Ovary (tissue), 9 donors: ENCODE measurements around the gene TYMP. TPM values are rescaled to one million over a fixed set of nuclear protein-coding genes. Genes with fewer than 3 reads are reported as not detected.

Experiments
- DNase-seq, 5 donors: peaks; one replicate each; pipeline ENCODE4 v3.0.0-alpha.2; 2019 to 2020
- H3K27ac ChIP-seq, 2 donors: fragments of 200-600 bp; one replicate each; pipeline versions ENCODE4 v1.5.1 to v1.8.0; 2019 to 2022
- H3K27me3 ChIP-seq: fragments of 200-600 bp; one replicate; pipeline ENCODE4 v1.8.0; 2022
- H3K36me3 ChIP-seq: fragments of 200-600 bp; sonication (generic); one replicate; pipeline ENCODE4 v1.5.1; 2019
- H3K4me1 ChIP-seq: one replicate; pipeline ENCODE4 v1.8.1; 2013; ENCODE audit warnings: mild to moderate bottlenecking, moderate library complexity; ENCODE audit not compliant: insufficient read depth
- H3K4me3 ChIP-seq: fragments of 200-600 bp; sonication (generic); one replicate; pipeline ENCODE4 v1.5.1; 2017
- H3K9me3 ChIP-seq, 2 donors: fragments of 200-600 bp in 1 of 2; sonication (generic) in 1 of 2; one replicate each; pipeline versions ENCODE4 v1.5.1 to v1.8.1; 2013 to 2019; ENCODE audit warnings: mild to moderate bottlenecking in 1 of 2, moderate library complexity in 1 of 2
- CTCF ChIP-seq, 3 donors: fragments of 450-650 bp in 2 of 3; fragments of 200-600 bp in 1 of 3; IDR thresholded peaks; one replicate each; pipeline versions ENCODE4 v1.5.1 to v1.8.0; 2016 to 2022; ENCODE audit warnings: antibody characterized with exemption in 3 of 3, mild to moderate bottlenecking in 1 of 3
- EP300 ChIP-seq: sonication (generic); formaldehyde crosslinking; IDR thresholded peaks from one replicate; pipeline ENCODE4 v1.6.1; 2017; ENCODE audit warnings: antibody characterized with exemption
- POLR2A ChIP-seq: fragments of 450-650 bp; IDR thresholded peaks from one replicate; pipeline ENCODE4 v1.6.1; 2017; ENCODE audit warnings: antibody characterized with exemption, mild to moderate bottlenecking, moderate library complexity
- WGBS, 3 donors: extraction: QIAGEN DNeasy Blood & Tissue Kit in 1 of 3; methylation state at CpG; one replicate each; pipeline versions ENCODE4 v1.1.5 to v1.1.7; 2013 to 2017; 5-methylcytosine and 5-hydroxymethylcytosine counted together
- intact Hi-C, 4 donors: fragments of 100-400 bp; cut with DNase I; formaldehyde crosslinking; loops; one replicate each; pipeline versions ENCODE4 v1.11.0 to v1.15.1; 2022 to 2023
- polyA plus RNA-seq, 2 donors: library from polyadenylated mRNA; stranded (reverse); fragments of 200-250 nt in 1 of 2; fragments of 350-450 nt in 1 of 2; fragmentation: Illumina TruSeq in 1 of 2; extraction: RNeasy Lipid Tissue Mini Kit (QIAGEN cat#74804) in 1 of 2; gene quantifications; one replicate each; pipeline ENCODE4 v1.2.3, GENCODE V29; 2013 to 2014
- total RNA-seq, 7 donors: library from RNA; depleted of rRNA in 2 of 7; stranded (reverse); fragments of >200 nt in 2 of 7; fragmentation: NEBNext Ultra II Directional in 3 of 7; extraction: Animal tissue kit (Norgen Biotek cat#: 25700) in 3 of 7; gene quantifications; one replicate each; pipeline versions ENCODE4 v1.1.0 to v1.2.4, GENCODE V29; 2016 to 2023
- donor health status: DM: no; HTN: no; CAD: no; lungs with moderate emphysema.
- donor health status: DM: no; HTN: no; CAD: no.
- donor health status: Bipolar disorder and iron deficiency.
- donor health status: DM: yes; HTN: yes; CAD: no.
- donor health status: DM: no; HTN: no; CAD: no.
- donor health status: DM: yes; HTN: yes; CAD: no.

The TYMP gene
- total and polyA plus RNA-seq, 9 donors: 2.7 to 72.4 (median 14.8) TPM

GRCh38 chr22:50547263-50547985 lies 17.6 kb upstream of the TYMP start:
- intact Hi-C loops: no loop called here
- Histone ChIP-seq H3K9me3 (no peaks in the 10 kb centered on the region), H3K27me3 (peaks cover 7% of the 10 kb centered on the region), H3K4me1 (no peaks in the 10 kb centered on the region), H3K27ac (no peak overlapping the region), H3K4me3 (no peak overlapping the region), H3K36me3 (no peaks in the 10 kb centered on the region)
- no peak for DNase-seq
- 9 to 14% (median 12%) methylated on average over 26 to 34 of the region's 35 CpGs for WGBS, 3 donors
- TF ChIP-seq EP300: no peak
- TF ChIP-seq POLR2A: no peak
- TF ChIP-seq CTCF (IDR thresholded peaks at IDR 0.05): no peak

DNA sequence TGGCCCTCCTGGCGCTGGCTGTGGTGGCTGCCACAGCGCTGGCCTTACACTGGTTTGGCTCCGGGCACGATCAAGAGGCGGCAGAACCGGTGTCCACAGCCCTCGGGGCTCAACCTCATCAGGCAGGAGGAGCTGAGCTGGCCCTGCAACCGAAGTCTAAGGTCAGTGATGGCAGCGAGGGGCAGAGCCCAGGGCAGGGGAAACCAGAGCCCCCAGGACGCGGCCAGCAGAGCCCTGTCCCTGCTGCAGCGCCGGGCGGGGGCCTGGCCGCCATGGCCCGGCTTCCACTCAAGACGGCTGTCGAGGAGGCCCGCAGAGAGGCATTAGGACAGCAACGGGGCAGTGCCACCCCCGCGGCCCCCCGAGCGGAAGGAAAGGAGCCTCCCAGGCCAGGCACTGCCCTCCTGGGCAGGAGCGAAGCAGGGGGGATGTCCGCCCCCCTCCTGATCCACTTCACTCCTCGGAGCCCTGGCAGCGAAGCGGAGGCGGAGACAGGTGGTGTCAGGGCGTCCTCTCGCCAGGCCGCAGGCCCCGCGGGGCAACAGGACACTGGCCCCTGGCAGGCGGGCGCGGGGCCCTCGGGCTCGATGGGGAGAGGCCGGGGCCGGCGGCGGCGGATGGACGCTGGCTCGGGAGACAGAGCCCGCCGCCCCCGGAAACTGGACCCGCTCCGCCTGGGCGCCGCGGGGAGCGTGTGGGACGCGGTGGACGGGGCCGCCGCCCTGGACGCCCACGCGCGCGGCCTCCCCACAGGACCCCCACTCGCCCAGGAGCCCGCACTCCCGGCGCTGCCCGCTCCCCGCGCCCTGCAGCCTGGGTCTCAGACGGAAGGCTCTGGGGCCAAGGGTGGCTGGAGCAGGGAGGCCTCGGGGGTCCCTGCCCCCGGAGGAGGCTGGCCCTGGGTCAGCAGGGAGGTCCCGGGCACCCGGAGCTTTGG lies 16.8 kb upstream of the TYMP start:
- Histone ChIP-seq H3K36me3 (no peaks in the 10 kb centered on the region), H3K27me3 (peaks cover 7% of the 10 kb centered on the region), H3K27ac (no peak overlapping the region), H3K4me3 (no peak overlapping the region), H3K4me1 (no peaks in the 10 kb centered on the region), H3K9me3 (no peaks in the 10 kb centered on the region)
- no peak for TF ChIP-seq EP300
- no peak for TF ChIP-seq CTCF (IDR thresholded peaks at IDR 0.05)
- no peak for TF ChIP-seq POLR2A
- 25 to 54% (median 26%) methylated on average over 29 to 78 of the region's 78 CpGs for WGBS, 3 donors
- intact Hi-C loops: no loop called here
- DNase-seq: no peak

DNA sequence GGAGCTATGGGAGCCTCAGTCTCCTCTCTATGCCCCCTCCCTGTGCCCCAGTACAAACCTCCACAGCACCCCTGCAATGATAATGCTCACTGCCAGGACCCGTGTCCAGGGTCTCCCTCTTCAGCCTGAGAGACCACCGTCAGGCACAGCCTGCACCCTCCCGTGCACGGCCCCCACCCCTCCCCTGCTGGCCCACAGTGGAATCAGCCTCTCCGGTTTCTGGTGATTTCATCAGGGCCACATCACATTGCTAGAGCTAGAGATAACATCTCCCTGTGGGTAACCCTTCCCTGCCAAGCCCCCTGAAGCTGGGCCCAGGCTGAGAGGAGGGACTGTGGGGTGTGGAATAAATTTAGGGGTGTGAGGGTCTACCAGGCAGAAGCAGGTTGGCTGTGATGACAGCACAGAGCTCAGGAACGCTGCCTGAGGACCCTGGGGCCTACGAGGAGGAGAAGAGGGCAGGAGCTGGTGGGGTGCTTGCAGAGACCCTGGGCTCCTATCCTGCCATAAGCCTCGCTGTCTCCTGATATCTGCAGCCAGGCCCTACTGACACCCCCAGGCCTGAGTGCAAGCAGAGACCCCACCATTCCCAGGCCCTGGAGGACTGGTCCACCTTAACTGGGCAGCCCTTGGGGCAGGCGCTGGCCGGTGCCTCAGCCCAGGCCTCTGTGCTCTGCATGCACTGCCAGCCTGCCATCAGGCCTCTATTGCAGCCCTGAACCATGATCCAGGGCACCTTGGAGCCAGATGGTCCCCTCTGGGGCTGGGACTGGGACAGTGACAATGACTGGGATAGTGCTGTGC lies 15.9 kb upstream of the TYMP start, which contains the start of gene KLHDC7B:
KLHDC7B (plus strand) TSS at position 378 of the 804 bp plus-strand sequence; CDS start at position 723, 345 bp downstream.
- Histone ChIP-seq H3K4me1 (no peaks in the 10 kb centered on the region), H3K27me3 (peaks cover 7% of the 10 kb centered on the region), H3K27ac (no peak within 1 kb of the TSS), H3K4me3 (no peak within 1 kb of the TSS), H3K36me3 (no peaks in the 10 kb centered on the region), H3K9me3 (no peaks in the 10 kb centered on the region)
- no peak for TF ChIP-seq POLR2A
- TF ChIP-seq EP300: no peak
- no peak for TF ChIP-seq CTCF (IDR thresholded peaks at IDR 0.05)
- WGBS, 3 donors: 46 to 62% (median 61%) methylated on average over 8 to 10 of the region's 10 CpGs
- intact Hi-C loops: no loop called here
- DNase-seq: no peak

GRCh38 chr22:50544746-50545253 lies 15.0 kb upstream of the TYMP start:
- Histone ChIP-seq H3K27me3 (peaks cover 7% of the 10 kb centered on the region), H3K4me1 (no peaks in the 10 kb centered on the region), H3K4me3 (no peak overlapping the region), H3K27ac (no peak overlapping the region), H3K36me3 (no peaks in the 10 kb centered on the region), H3K9me3 (no peaks in the 10 kb centered on the region)
- no peak for DNase-seq
- intact Hi-C loops: no loop called here
- 73 to 87% (median 75%) methylated on average over 5 of the region's 5 CpGs for WGBS, 3 donors
- TF ChIP-seq POLR2A: no peak
